ENCODE measurements around the gene IL2RA. TPM values are rescaled to one million over a fixed set of nuclear protein-coding genes. Genes with fewer than 3 reads are reported as not detected.

Gene IL2RA
- total and polyA plus RNA-seq, 9 of the 15 experiments (the other 6 are each of a cell fraction or from before 2014, with no cell fraction given): 0.95 TPM; not detected in 8

DNA sequence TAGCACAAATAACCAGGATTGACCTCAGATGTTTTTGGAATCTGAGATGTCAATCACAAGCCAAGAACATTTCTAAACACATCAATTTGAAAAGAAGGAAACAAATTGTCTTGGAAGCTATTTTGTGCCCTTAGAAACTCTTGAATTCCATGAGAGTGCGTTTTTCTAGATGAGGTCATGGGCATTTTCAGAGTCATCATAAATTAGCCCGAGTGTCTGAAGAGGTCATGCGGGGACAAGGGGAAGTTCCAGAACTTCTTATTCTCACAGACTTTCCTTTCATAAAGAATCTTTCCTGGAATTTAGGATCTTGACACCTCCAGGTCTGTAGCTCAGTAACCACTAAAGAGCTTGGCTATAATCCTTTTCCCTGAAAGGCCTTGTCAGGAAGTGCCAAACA lies 28.2 kb downstream of the IL2RA start (continued):
- TF ChIP-seq THRA (IDR thresholded peaks at IDR 0.05) (peak; percentile 99), ZHX1 (conservative IDR thresholded peaks at IDR 0.05; ENCODE audit: low read length) (no peak), MIER1 (IDR thresholded peaks at IDR 0.05; ENCODE audit: low read depth) (no peak), EP300 (IDR thresholded peaks at IDR 0.05; ENCODE audit: low read length) (peak; percentile 65), NR2C2 (CRISPR knock-in tag; IDR thresholded peaks at IDR 0.05) (no peak), NR2C2 (tag; IDR thresholded peaks at IDR 0.05) (peak; percentile 72; the same call in 1 of the 2 replicates), ZNF589 (CRISPR knock-in tag; IDR thresholded peaks at IDR 0.05; ENCODE audit: low read depth) (no peak), SRSF1 (IDR thresholded peaks at IDR 0.05; ENCODE audit: low read depth, low read length) (no peak), ZNF253 (CRISPR knock-in tag; conservative IDR thresholded peaks at IDR 0.05) (no peak), MCM2 (IDR thresholded peaks at IDR 0.05; ENCODE audit: low read depth) (no peak), U2AF1 (optimal IDR thresholded peaks at IDR 0.05; ENCODE audit: low read depth, low read length) (no peak), ATF6 (CRISPR knock-in tag; IDR thresholded peaks at IDR 0.05) (no peak), ZNF583 (CRISPR knock-in tag; IDR thresholded peaks at IDR 0.05) (no peak), ZNF766 (CRISPR knock-in tag; conservative IDR thresholded peaks at IDR 0.05) (peak; percentile 82), JUNB (CRISPR knock-in tag; conservative IDR thresholded peaks at IDR 0.05) (no peak), SRSF9 (IDR thresholded peaks at IDR 0.05; ENCODE audit: borderline replicate concordance, low read depth, low read length) (no peak), NCOA1 (IDR thresholded peaks at IDR 0.05; ENCODE audit: low read depth) (peak; percentile 67), ZSCAN29 (IDR thresholded peaks at IDR 0.05) (no peak), ZNF224 (CRISPR knock-in tag; IDR thresholded peaks at IDR 0.05) (no peak), SUPT5H (IDR thresholded peaks at IDR 0.05) (no peak)
- TF ChIP-seq, protein P1, sequence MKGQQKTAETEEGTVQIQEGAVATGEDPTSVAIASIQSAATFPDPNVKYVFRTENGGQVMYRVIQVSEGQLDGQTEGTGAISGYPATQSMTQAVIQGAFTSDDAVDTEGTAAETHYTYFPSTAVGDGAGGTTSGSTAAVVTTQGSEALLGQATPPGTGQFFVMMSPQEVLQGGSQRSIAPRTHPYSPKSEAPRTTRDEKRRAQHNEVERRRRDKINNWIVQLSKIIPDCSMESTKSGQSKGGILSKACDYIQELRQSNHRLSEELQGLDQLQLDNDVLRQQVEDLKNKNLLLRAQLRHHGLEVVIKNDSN (CRISPR knock-in tag; IDR thresholded peaks at IDR 0.05): no peak
